K562 (cell line): Measurements from ENCODE around the gene TAX1BP1. TPM values are rescaled to one million over a fixed set of nuclear protein-coding genes. Genes with fewer than 3 reads are reported as not detected.
A peak's percentile ranks its signal among the peaks of the same experiment; 100 is the strongest.

ENCODE experiments used
- ATAC-seq: fragments of 200-7000 bp; cut with Tn5 transposase; 3 replicates; pipeline ENCODE4 v1.9.1; 2020; ENCODE audit warnings: moderate library complexity
- BruUV-seq: library from RNA; stranded (reverse); fragments of 400-500 nt; replicated peaks from 2 replicates; lab custom pipeline; 2021; lab: Mats Ljungman, UMichigan
- CTCF ChIA-PET: fragments of 300-600 bp; formaldehyde crosslinking; extraction: SDS; loops from one replicate; lab custom pipeline; 2021; ENCODE audit warnings: low intra/inter-chr PET ratio; lab: Yijun Ruan, JAX
- POLR2A ChIA-PET: fragments of 300-600, 350-650 bp; sonication (Branson Sonifier 250); formaldehyde crosslinking; extraction: SDS; loops from one replicate; lab custom pipeline; 2021; ENCODE audit warnings: antibody characterized with exemption, inconsistent platforms; lab: Yijun Ruan, JAX
- DNase-seq, 4 experiments: peaks; one replicate each; pipeline versions ENCODE4 v3.0.0 to v3.0.0-alpha.2; 2011 to 2018; ENCODE audit warnings: low spot score in 3 of 4, mixed read lengths in 3 of 4; ENCODE audit errors: extremely low read depth in 1 of 4
- FAIRE-seq: peaks from 2 replicates; lab custom pipeline; 2011; peaks lifted over from hg19 to GRCh38; lab: Jason Lieb, UNC
- H2AFZ ChIP-seq: 2 replicates; pipeline ENCODE4 v1.6.0; 2011; ENCODE audit warnings: low read depth, low read length, control low read depth, inconsistent platforms
- H3K27ac ChIP-seq: fragments of 200-600 bp; 3 replicates; pipeline ENCODE4 v1.8.0; 2011; ENCODE audit warnings: low read depth, mild to moderate bottlenecking, control low read depth, inconsistent platforms, low read length, moderate library complexity, mixed read lengths; ENCODE audit errors: extremely low read depth
- H3K27me3 ChIP-seq, 2 experiments: fragments of 300-600 bp in 1 of 2; 2 replicates in 1 of 2; 3 replicates in 1 of 2; pipeline versions ENCODE4 v1.6.0 to v1.8.0; 2011; ENCODE audit warnings: inconsistent platforms in 2 of 2, low read length in 2 of 2, mild to moderate bottlenecking in 1 of 2, mixed read lengths in 1 of 2, moderate library complexity in 1 of 2; ENCODE audit not compliant: control insufficient read depth in 2 of 2, insufficient read depth in 2 of 2
- H3K36me3 ChIP-seq: fragments of 300-600 bp; 3 replicates; pipeline ENCODE4 v1.8.0; 2011; ENCODE audit warnings: mild to moderate bottlenecking, low read length, inconsistent platforms; ENCODE audit not compliant: control insufficient read depth, insufficient read depth
- H3K4me1 ChIP-seq, 2 experiments: fragments of 200-600 bp in 1 of 2; replicated peaks in 1 of 2; 2 replicates in 1 of 2; 3 replicates in 1 of 2; pipeline versions ENCODE4 v1.5.1 to v1.8.0; 2011; ENCODE audit warnings: inconsistent platforms in 2 of 2, low read length in 2 of 2, mild to moderate bottlenecking in 1 of 2, mixed read lengths in 1 of 2, moderate library complexity in 1 of 2; ENCODE audit not compliant: control insufficient read depth in 2 of 2, insufficient read depth in 2 of 2
- H3K4me2 ChIP-seq: 2 replicates; pipeline ENCODE4 v1.6.1; 2011; ENCODE audit warnings: low read length, control low read depth, inconsistent platforms, mixed read lengths; ENCODE audit not compliant: insufficient read depth
- H3K4me3 ChIP-seq: fragments of 200-600 bp; sonication (generic), shearing (Covaris generic); 2 replicates; pipeline ENCODE4 v1.5.1; 2016; ENCODE audit warnings: control low read depth, inconsistent platforms
- H3K79me2 ChIP-seq: fragments of 200-600 bp; 3 replicates; pipeline ENCODE4 v1.8.0; 2011; ENCODE audit warnings: low read length, inconsistent platforms; ENCODE audit not compliant: control insufficient read depth, insufficient read depth
- H3K9ac ChIP-seq, 2 experiments: 2 replicates each; pipeline versions ENCODE4 v1.6.0 to v1.6.1; 2011; ENCODE audit warnings: low read depth in 2 of 2, low read length in 2 of 2, control low read depth in 1 of 2, inconsistent platforms in 1 of 2, mild to moderate bottlenecking in 1 of 2, mixed read lengths in 1 of 2; ENCODE audit not compliant: insufficient read depth in 1 of 2
- H3K9me1 ChIP-seq: one replicate; pipeline ENCODE4 v1.6.0; 2011; ENCODE audit warnings: inconsistent platforms, mild to moderate bottlenecking, low read length, moderate library complexity; ENCODE audit not compliant: control insufficient read depth, insufficient read depth
- H3K9me3 ChIP-seq: replicated peaks from 2 replicates; pipeline ENCODE4 v1.5.1; 2011; ENCODE audit warnings: low read depth, low read length, inconsistent platforms; ENCODE audit not compliant: control insufficient read depth, insufficient read depth
- H4K20me1 ChIP-seq: replicated peaks from 2 replicates; pipeline ENCODE4 v1.6.1; 2011; ENCODE audit warnings: low read length, inconsistent platforms, mixed read lengths; ENCODE audit not compliant: control insufficient read depth, insufficient read depth
- ARNT ChIP-seq, 2 experiments: fragments of 450-650 bp; IDR thresholded peaks; 2 replicates each; pipeline ENCODE4 v1.6.1; 2016; ENCODE audit warnings: mild to moderate bottlenecking in 1 of 2
- CHD2 ChIP-seq: IDR thresholded peaks from 2 replicates; pipeline ENCODE4 v1.6.1; 2011; ENCODE audit warnings: low read depth, low read length
- CTCF ChIP-seq, 3 experiments: IDR thresholded peaks in 2 of 3; conservative IDR thresholded peaks in 1 of 3; 2 replicates each; pipeline ENCODE4 v1.5.1; 2011 to 2012; ENCODE audit warnings: low read length in 3 of 3, mild to moderate bottlenecking in 3 of 3, control low read depth in 2 of 3, improper control_type of control experiment in 1 of 3, inconsistent platforms in 1 of 3, low read depth in 1 of 3, mixed read lengths in 1 of 3, moderate library complexity in 1 of 3; ENCODE audit not compliant: insufficient read depth in 2 of 3
- DPF2 ChIP-seq: fragments of 450-650 bp; IDR thresholded peaks from 2 replicates; pipeline ENCODE4 v1.6.1; 2016
- JUND ChIP-seq, 2 experiments: IDR thresholded peaks; 2 replicates in 1 of 2; 3 replicates in 1 of 2; pipeline ENCODE4 v1.6.1; 2011; ENCODE audit warnings: borderline replicate concordance in 2 of 2, low read depth in 2 of 2, low read length in 2 of 2, improper control_type of control experiment in 1 of 2, missing biosample characterization in 1 of 2, missing genetic modification characterization in 1 of 2, missing genetic modification reagents in 1 of 2
- MCM3 ChIP-seq: fragments of 450-650 bp; IDR thresholded peaks from 2 replicates; pipeline ENCODE4 v1.6.1; 2016
- MEF2A ChIP-seq: IDR thresholded peaks from 2 replicates; pipeline ENCODE4 v1.6.1; 2011; ENCODE audit warnings: low read depth, mild to moderate bottlenecking, low read length, moderate library complexity; ENCODE audit not compliant: control insufficient read depth
- NFRKB ChIP-seq: fragments of 450-650 bp; IDR thresholded peaks from 2 replicates; pipeline ENCODE4 v1.6.1; 2016; ENCODE audit warnings: low read depth
- NR2C1 ChIP-seq, 2 experiments: fragments of 450-650 bp; IDR thresholded peaks; 2 replicates each; pipeline ENCODE4 v1.6.1; 2017; ENCODE audit warnings: mild to moderate bottlenecking in 2 of 2, antibody characterized with exemption in 1 of 2, inconsistent platforms in 1 of 2, missing compliant biosample characterization in 1 of 2, missing genetic modification characterization in 1 of 2
- RAD51 ChIP-seq: fragments of 450-650 bp; IDR thresholded peaks from 2 replicates; pipeline ENCODE4 v1.7.1; 2016; ENCODE audit warnings: low read depth, mild to moderate bottlenecking, borderline replicate concordance
- ZNF76 ChIP-seq: fragments of 250-450 bp; sonication (Bioruptor Pico); IDR thresholded peaks from 2 replicates; pipeline ENCODE4 v1.4.0; 2020; ENCODE audit warnings: mild to moderate bottlenecking, moderate library complexity, borderline replicate concordance
- WGBS: fragments of 100-300 bp; shearing (Covaris generic); methylation state at CpG from one replicate; pipeline ENCODE4 v1.1.6; 2016; ENCODE audit warnings: low coverage, mixed read lengths; ENCODE audit not compliant: insufficient coverage; ENCODE audit errors: missing lambda C conversion rate; 5-methylcytosine and 5-hydroxymethylcytosine counted together
- in situ Hi-C: fragments of 300-500 bp; cut with MboI; formaldehyde crosslinking; loops from 4 replicates; pipeline ENCODE4 v1.15.0; 2018; ENCODE audit warnings: inconsistent platforms, mixed read lengths
- intact Hi-C: fragments of 100-400 bp; cut with micrococcal nuclease; formaldehyde crosslinking; loops from 2 replicates; pipeline ENCODE4 v1.14.2; 2022
- polyA plus RNA-seq, 8 experiments: library from polyadenylated mRNA; depleted of rRNA in 4 of 8; stranded (reverse) in 5 of 8; unstranded in 3 of 8; fragments of >200 nt; fragmentation: Nextera tagmentation in 2 of 8; fragmentation: Illumina TruSeq in 1 of 8; extraction: Ambion mirVana in 2 of 8; extraction: Trizol in 1 of 8; gene quantifications; 2 replicates each; pipeline versions ENCODE4 v1.2.1 to v1.2.3, GENCODE V29; 2011 to 2014; ENCODE audit warnings: inconsistent platforms in 1 of 8, missing spikeins in 1 of 8
- total RNA-seq, 7 experiments: library from RNA; depleted of rRNA in 6 of 7; stranded (reverse); fragments of >200 nt in 6 of 7; fragmentation: Illumina TruSeq in 2 of 7; extraction: Trizol in 2 of 7; gene quantifications; 2 replicates each; pipeline versions ENCODE4 v1.2.1 to v1.2.3, GENCODE V29; 2011 to 2021; ENCODE audit warnings: low replicate concordance in 1 of 7
- TF ChIP-seq, protein P1 (sequence below): fragments of 450-650 bp; formaldehyde crosslinking; IDR thresholded peaks from 2 replicates; pipeline ENCODE4 v1.4.0; 2020; ENCODE audit warnings: mild to moderate bottlenecking, moderate library complexity
- TF ChIP-seq, protein P2 (sequence below): fragments of 450-650 bp; formaldehyde crosslinking; IDR thresholded peaks from 2 replicates; pipeline ENCODE4 v1.4.0; 2022; ENCODE audit warnings: missing genetic modification characterization
- TF ChIP-seq, protein P3 (sequence below), 3 experiments: fragments of 200-800 bp in 1 of 3; fragments of 250-450 bp in 1 of 3; fragments of 450-650 bp in 1 of 3; sonication (Bioruptor Pico) in 1 of 3; sonication (Bioruptor generic) in 1 of 3; formaldehyde crosslinking in 1 of 3; IDR thresholded peaks; 2 replicates each; pipeline versions ENCODE4 v1.6.1 to v1.8.0; 2016 to 2022; ENCODE audit warnings: mild to moderate bottlenecking in 2 of 3, missing genetic modification characterization in 2 of 3, missing compliant biosample characterization in 1 of 3, moderate library complexity in 1 of 3

Gene TAX1BP1
- total and polyA plus RNA-seq, 9 of the 15 experiments (the other 6 are each of a cell fraction or from before 2014, with no cell fraction given), result 49.0 to 119 (median 75.9) TPM

DNA sequence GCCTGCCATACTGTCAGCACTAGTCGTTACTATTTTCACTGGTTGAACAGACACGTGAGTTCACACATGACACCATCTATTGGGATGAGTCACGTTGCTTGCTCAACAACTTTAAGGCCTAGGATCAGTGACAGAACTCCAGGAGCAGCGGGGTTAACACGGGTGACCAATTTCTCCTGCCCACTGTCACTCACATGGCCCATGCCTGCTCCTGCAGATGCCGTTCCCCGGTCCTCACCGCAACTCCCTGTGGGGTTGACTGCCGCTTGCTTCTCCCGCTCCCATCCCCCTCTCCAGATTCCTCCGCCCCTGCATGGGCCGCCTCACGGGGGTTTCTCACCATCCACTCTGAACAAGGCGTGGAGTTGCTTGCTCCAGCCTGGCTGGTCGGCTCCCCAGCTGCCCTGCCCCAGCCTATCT is 128.2 kb downstream of the TAX1BP1 start:
- Histone ChIP-seq H3K4me2 (no peak overlapping the region), H3K9ac (no peak overlapping the region), H3K4me1 (peaks cover 0 to 3% of the 10 kb centered on the region in 2 experiments; a peak in 1 of 5 replicates), H3K27me3 (peaks cover 66 to 77% of the 10 kb centered on the region in 2 experiments), H3K4me3 (no peak overlapping the region), H2AFZ (no peak overlapping the region), H3K36me3 (no peaks in the 10 kb centered on the region), H3K9me1 (no peaks in the 10 kb centered on the region), H3K79me2 (no peaks in the 10 kb centered on the region), H3K27ac (no peak overlapping the region), H3K9me3 (no peaks in the 10 kb centered on the region), H4K20me1 (no peaks in the 10 kb centered on the region)
- ChIA-PET CTCF (no interaction called here), POLR2A (no interaction called here)
- in situ Hi-C loops (no loop called here), intact Hi-C loops (no loop called here)
- FAIRE-seq (no peak), DNase-seq (no peak), ATAC-seq (no peak; the same call in 1 of the 3 replicates)
- 16% methylated on average over 14 of the region's 15 CpGs for WGBS
- BruUV-seq, result no TSS peak
- TF ChIP-seq ZNF76 (CRISPR knock-in tag), result no peak
- TF ChIP-seq NR2C1 (IDR thresholded peaks at IDR 0.05), result no peak
- no peak for TF ChIP-seq NR2C1 (tag; IDR thresholded peaks at IDR 0.05)
- TF ChIP-seq RAD51, result 0 out of 2 replicates have a peak, but pooled peaks have one; percentile 20
- no peak for TF ChIP-seq CTCF (IDR thresholded peaks at IDR 0.05 in 2 of 3, conservative IDR thresholded peaks at IDR 0.05 in 1 of 3; ENCODE audit: insufficient read depth in 2 of 3, low read depth in 1 of 3, low read length in 3 of 3)
- no peak for TF ChIP-seq CHD2
- TF ChIP-seq, protein P1, sequence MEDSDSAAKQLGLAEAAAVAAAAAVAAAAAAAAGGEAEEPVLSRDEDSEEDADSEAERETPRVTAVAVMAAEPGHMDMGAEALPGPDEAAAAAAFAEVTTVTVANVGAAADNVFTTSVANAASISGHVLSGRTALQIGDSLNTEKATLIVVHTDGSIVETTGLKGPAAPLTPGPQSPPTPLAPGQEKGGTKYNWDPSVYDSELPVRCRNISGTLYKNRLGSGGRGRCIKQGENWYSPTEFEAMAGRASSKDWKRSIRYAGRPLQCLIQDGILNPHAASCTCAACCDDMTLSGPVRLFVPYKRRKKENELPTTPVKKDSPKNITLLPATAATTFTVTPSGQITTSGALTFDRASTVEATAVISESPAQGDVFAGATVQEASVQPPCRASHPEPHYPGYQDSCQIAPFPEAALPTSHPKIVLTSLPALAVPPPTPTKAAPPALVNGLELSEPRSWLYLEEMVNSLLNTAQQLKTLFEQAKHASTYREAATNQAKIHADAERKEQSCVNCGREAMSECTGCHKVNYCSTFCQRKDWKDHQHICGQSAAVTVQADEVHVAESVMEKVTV (CRISPR knock-in tag), result no peak
- TF ChIP-seq, protein P2, sequence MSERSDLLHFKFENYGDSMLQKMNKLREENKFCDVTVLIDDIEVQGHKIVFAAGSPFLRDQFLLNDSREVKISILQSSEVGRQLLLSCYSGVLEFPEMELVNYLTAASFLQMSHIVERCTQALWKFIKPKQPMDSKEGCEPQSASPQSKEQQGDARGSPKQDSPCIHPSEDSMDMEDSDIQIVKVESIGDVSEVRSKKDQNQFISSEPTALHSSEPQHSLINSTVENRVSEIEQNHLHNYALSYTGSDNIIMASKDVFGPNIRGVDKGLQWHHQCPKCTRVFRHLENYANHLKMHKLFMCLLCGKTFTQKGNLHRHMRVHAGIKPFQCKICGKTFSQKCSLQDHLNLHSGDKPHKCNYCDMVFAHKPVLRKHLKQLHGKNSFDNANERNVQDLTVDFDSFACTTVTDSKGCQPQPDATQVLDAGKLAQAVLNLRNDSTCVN (CRISPR knock-in tag), result no peak
- TF ChIP-seq, protein P3, sequence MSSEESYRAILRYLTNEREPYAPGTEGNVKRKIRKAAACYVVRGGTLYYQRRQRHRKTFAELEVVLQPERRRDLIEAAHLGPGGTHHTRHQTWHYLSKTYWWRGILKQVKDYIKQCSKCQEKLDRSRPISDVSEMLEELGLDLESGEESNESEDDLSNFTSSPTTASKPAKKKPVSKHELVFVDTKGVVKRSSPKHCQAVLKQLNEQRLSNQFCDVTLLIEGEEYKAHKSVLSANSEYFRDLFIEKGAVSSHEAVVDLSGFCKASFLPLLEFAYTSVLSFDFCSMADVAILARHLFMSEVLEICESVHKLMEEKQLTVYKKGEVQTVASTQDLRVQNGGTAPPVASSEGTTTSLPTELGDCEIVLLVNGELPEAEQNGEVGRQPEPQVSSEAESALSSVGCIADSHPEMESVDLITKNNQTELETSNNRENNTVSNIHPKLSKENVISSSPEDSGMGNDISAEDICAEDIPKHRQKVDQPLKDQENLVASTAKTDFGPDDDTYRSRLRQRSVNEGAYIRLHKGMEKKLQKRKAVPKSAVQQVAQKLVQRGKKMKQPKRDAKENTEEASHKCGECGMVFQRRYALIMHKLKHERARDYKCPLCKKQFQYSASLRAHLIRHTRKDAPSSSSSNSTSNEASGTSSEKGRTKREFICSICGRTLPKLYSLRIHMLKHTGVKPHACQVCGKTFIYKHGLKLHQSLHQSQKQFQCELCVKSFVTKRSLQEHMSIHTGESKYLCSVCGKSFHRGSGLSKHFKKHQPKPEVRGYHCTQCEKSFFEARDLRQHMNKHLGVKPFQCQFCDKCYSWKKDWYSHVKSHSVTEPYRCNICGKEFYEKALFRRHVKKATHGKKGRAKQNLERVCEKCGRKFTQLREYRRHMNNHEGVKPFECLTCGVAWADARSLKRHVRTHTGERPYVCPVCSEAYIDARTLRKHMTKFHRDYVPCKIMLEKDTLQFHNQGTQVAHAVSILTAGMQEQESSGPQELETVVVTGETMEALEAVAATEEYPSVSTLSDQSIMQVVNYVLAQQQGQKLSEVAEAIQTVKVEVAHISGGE (CRISPR knock-in tag; IDR thresholded peaks at IDR 0.05), result no peak
- TF ChIP-seq MEF2A, result no peak
- TF ChIP-seq MCM3, result no peak
- TF ChIP-seq JUND (IDR thresholded peaks at IDR 0.05; ENCODE audit: borderline replicate concordance, low read depth, low read length), result peak; percentile 59; the same call in 1 of the 2 replicates
- peak; percentile 53; the same call in 1 of the 3 replicates for TF ChIP-seq JUND (tag; IDR thresholded peaks at IDR 0.05; ENCODE audit: borderline replicate concordance, low read depth, low read length)
- TF ChIP-seq DPF2, result no peak
- TF ChIP-seq NFRKB, result no peak
- TF ChIP-seq ARNT (IDR thresholded peaks at IDR 0.05), result no peak
